Astrocyte of the cerebellum (primary cell): Measurements from ENCODE around the gene PURA.

ENCODE experiments used
- DNase-seq: peaks from one replicate; pipeline ENCODE4 v3.0.0-alpha.2; 2011; ENCODE audit warnings: low read depth
- H3K4me3 ChIP-seq: 2 replicates; pipeline ENCODE4 v1.5.1; 2011; ENCODE audit warnings: mild to moderate bottlenecking, low read depth, low read length, moderate library complexity
- CTCF ChIP-seq: IDR thresholded peaks from 2 replicates; pipeline ENCODE4 v1.5.1; 2012; ENCODE audit warnings: low read length, low read depth, moderate library complexity, mild to moderate bottlenecking; ENCODE audit errors: missing control alignments
- in situ Hi-C: cut with HindIII; loops from 2 replicates; pipeline ENCODE4 v1.10.0; 2017; ENCODE audit warnings: low sequenced_read_pairs

Gene PURA

DNA sequence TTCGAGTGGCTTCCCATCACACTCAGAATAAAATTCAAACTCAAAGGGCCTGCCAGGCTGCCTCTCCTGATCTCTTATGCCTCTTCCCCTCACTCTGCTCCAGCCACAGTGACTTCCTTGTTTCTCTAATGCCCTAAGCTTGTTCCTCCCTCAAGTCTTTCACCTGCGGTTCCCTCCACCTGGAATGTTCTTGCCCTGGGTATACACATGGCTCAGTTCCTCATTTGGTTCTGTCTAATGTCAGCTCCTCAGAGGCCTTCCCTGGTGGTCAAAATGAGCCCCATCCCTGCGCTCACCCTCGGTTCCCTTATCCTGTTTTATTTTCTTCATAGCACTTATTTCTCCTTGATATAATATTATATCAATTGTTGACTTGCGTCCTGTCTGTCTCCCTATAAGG lies 48.4 kb downstream of the PURA start:
- no peak overlapping the region for H3K4me3 ChIP-seq
- in situ Hi-C loops, result no loop called here
- DNase-seq, result no peak
- no peak for TF ChIP-seq CTCF

DNA sequence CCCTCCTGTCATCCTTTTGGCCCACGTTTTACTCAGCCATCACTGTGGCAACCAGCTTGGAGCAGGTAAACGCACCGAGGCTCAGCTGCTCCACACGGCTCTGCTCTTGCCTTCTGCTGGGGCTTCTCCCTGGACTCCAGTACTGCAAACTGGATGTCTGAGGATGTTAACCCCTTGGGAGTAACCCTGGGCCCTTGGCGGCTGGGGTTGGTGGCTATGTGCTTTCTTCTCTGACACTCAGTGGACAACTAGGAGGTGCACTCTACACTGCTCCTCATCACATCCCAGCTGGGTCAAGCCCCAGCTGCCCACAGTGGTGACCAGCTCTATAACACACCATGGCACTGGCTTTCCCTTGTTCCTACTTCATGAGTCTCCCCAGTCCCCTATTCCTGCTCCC lies 48.9 kb downstream of the PURA start:
- in situ Hi-C loops, result no loop called here
- no peak overlapping the region for H3K4me3 ChIP-seq
- TF ChIP-seq CTCF, result no peak
- no peak for DNase-seq

GRCh38 chr5:140165101-140165922 lies 51.4 kb downstream of the PURA start:
- no peak for TF ChIP-seq CTCF
- no peak for DNase-seq
- in situ Hi-C loops, result no loop called here
- no peak overlapping the region for H3K4me3 ChIP-seq

DNA sequence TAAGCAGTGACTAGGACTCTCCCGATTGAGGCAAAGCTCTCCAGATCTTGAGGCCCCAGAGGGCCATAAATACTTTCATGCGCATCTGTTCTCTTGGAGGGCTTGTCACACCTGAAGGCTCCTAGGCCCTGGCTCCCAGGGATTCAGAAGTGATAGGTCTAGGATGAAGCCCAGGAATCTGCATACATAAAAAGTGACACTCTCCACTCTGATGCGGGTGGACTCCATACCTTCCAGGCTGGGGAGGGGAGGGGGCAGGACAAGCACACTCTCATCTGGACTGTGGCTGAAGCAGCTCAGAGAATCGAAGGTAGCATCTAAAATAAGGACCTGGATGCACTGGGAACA lies 52.0 kb downstream of the PURA start:
- no peak overlapping the region for H3K4me3 ChIP-seq
- no peak for DNase-seq
- TF ChIP-seq CTCF, result no peak
- in situ Hi-C loops, result no loop called here

GRCh38 chr5:140166911-140167310 lies 53.0 kb downstream of the PURA start:
- in situ Hi-C loops, result no loop called here
- H3K4me3 ChIP-seq, result no peak overlapping the region
- TF ChIP-seq CTCF, result no peak
- DNase-seq, result no peak

- H3K4me3 ChIP-seq, result no peak overlapping the region
- DNase-seq, result no peak
- in situ Hi-C loops, result no loop called here
- TF ChIP-seq CTCF, result no peak
Measured at GRCh38 chr5:140168371-140168770, 54.5 kb downstream of the PURA start.

- no peak for DNase-seq
- in situ Hi-C loops, result no loop called here
- H3K4me3 ChIP-seq, result no peak overlapping the region
- TF ChIP-seq CTCF, result no peak
Measured at GRCh38 chr5:140169410-140169809, 55.5 kb downstream of the PURA start.
